HG02759 (cell line): ENCODE data around the gene EPHA1.
A peak's percentile ranks its signal among the peaks of the same experiment; 100 is the strongest.

Experiments used
- ATAC-seq: cut with Tn5 transposase; IDR thresholded peaks from one replicate; pipeline ENCODE4 v1.9.1; 2021; ENCODE audit warnings: mild to moderate bottlenecking, moderate library complexity; ENCODE audit not compliant: unreplicated experiment

The EPHA1 gene

DNA sequence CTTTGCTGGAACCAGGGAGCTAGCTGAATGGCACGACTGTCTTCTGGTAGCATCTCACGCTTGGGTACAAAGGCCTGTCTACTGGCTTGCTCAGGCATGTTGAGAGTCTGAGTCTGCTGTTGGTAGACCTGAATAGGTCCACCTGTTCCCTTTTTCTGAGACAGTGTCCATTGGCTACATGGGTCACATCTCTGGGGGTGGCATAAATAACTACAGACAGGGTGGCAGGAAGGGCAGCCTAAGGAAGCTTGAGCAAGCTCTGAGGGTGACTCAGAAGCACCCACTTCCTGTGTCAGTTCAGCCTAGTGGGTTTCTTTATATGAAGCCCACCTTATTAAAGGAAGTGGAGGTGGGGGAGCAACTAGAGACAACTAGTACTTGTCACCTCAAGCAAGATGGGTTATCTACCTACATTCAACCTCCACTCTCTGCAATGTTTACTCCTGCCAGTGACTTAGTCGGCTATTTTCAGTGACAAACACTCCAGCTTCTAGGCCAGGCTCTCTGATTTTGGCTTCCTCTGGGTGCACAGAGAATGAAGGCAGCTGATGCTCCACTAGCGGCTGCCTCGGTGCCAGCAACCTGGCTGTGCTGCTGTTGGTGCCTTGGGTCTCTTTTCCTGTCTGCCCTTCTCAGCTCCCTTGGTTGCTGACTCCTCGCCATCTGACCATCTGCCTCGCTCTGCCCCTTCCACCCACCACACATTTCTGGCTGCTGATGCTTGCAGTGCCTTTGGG lies 33.2 kb downstream of the EPHA1 start:
- no peak for ATAC-seq

GRCh38 chr7:143374561-143374960 lies 34.1 kb downstream of the EPHA1 start:
- ATAC-seq: no peak

- no peak for ATAC-seq
These were observed 35.3 kb downstream of the EPHA1 start for GRCh38 chr7:143373255-143373794.

- no peak for ATAC-seq
These were observed 36.6 kb downstream of the EPHA1 start for GRCh38 chr7:143372070-143372469.

GRCh38 chr7:143369678-143370651 lies 38.7 kb downstream of the EPHA1 start:
- ATAC-seq: no peak

DNA sequence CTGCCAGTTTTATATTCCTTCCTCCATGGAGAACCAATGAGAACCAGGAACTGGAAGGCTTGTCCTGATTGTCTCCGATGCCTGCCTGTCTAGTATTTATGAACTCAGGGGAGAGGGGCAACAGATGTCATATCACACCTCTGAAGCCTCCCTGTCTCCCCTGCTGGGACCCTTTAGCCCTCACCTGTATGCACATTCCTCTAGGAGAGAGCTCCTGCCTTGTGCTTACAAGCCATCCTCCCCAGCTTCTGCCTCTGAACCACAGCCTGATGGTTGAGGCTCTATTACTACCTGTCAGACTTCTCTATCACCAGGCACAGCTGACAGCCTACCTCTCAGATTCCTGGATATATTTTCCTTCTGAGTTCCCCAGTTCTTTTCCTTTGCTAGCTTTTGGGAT lies 40.3 kb downstream of the EPHA1 start:
- no peak for ATAC-seq

DNA sequence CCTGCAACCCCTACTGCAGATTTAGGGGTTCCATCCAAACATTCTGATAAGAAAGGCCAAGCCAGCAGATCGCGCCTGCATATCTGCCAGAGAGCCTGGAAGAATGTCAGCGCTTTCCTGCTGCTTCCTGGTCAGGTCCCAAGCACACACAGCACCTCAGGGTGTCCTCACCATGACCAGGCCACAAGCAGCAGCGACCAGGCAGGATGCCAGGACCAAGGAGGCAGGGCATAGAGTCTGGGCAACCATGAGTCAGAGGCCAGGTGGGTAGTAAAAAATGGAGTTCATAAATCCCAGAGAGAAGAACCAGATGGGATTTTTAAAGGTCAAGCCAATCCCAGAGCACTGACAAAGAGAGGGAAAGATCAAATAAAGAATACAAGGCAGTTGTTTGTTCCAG lies 40.7 kb downstream of the EPHA1 start:
- no peak for ATAC-seq

GRCh38 chr7:143363016-143363937 lies 45.4 kb downstream of the EPHA1 start:
- ATAC-seq: no peak

DNA sequence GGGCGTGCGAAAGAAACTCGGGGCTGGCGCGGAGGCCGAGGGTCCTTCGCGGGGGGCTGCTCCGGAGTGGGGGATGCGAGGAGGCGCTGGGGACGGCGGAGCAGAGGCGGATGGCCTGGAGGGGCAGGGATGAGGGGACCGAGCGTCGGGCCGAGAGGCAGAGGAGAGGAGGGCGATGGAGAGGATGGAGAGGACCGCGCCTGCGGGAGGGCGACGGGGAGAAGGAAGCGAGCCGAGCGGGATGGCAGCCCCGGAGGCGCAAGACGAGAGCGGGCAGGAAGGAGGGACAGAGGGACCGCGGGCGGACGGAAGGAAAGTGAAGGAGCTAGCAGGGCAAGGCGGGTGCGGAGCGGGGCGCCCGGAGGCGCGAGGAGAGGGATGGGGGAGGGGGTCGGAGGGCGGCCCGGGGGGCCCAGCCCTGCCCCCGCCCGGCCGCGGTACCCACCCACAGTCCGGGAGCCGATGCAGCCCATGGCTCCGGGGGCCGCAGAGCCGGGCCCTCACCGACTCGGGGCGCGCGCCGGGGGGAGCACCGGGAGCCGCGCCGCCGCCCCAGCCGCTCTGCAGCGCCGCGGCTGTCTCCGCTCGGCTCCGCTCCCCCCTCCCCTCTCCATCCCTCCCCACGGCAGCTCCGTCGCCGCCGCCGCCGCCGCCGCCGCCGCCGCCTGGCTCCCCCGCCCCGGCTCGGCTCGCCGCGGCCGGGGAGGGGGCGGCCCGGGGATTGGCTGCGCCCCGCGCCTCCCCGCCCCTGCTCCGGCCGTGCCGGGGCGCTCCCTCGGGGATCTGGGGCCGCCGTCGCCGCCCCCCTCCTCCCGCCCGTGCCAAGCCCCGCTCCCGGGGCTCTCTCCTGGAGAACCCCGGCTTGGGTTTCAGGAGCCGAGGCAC lies 46.3 kb downstream of the EPHA1 start, which contains the start of gene FAM131B:
FAM131B (minus strand) TSS at position 583 of the 885 bp plus-strand sequence; CDS start at position 473, 110 bp downstream.
- ATAC-seq: peak; percentile 60

DNA sequence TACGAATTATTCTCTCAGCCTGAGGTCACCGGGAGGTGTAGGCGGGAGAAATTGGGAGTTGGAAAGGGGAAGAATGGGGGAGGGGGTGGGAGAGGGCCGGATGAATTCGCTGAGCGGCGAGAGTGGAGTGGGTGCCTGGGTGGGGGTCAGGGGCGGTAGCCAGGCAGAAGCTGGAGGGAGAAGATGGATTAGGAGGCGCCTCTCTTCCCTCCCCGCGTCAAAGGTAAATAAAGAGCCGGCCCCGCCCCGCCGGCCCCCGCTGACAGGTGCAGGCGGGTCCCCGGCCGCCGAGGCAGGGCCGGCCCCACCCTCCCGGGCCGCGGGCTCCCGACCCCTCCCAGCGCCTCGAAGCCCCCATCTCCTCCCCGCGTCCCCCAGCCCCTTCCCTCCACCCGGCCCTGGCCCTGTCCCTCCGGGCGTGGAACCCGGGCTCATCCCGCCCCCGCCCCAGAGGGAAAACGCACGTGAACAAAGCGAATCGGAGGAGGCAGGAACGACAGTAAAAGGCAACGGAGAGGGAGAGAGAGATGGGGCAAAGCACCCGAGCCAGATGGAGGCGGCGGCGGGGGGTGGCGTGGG lies 47.0 kb downstream of the EPHA1 start:
- ATAC-seq: no peak

DNA sequence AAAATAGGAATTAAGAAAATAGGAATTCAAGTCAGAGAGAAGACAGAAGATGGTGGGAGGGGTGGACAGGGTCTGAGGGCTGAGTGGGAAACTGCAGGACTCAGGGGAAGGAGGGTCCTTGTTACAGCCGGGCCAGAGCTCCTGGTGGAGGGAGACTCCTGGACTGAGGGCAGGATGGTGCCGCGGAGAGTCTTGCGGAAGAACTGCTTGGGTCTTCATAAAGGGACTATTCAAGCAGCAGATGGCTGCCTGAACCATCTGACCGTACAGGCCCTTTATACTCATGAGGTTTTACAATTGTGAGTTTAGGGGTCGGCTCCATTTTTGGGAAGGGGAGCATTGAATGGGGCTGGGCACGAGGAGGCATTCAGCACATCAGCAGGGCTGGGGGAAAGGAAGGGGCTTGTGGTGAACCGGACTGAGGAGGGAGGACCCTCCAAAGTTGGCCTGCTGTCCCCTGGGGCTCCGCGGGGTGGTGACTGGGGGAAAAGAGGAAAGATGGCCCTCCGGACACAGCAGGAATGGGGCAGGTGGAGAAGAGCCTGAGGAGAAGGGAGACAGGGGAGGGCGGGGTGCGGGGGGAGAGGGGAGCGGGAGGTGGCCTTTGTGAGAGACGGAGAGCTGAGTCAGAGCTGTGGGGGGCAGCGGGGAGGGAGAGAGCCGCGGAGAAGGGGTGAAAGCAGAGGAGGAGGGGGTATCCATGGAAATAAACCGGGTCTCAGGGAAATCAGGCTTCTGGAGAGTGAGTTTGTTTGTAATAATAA lies 47.7 kb downstream of the EPHA1 start:
- no peak for ATAC-seq

DNA sequence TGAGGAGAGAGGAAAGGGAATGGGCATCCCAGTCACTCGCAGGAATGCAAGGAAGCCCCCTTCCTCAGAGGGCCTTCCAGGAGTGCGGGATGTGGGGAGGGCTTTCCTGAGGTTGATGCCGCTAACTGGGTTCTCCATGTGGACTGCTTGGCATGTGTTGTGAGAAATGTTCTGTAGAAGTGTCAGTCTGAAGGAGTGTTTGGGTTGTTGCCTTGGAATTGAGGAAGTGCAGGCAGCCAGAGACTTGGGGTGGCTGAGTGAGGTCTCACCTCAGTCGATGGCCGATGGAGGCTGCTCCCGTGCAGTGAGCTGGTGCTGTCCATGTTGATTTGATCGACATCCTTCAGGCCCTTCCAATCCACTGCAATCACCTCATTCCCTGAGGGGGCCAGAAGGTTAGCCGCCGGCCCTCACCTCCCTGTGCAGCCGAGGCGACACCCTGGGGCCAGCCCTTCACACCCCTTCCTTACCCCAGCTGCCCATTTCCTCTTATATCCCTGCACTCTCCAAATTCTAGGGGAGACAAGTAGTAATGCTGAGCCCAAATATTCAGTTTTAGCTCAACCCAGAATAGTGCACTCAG lies 48.8 kb downstream of the EPHA1 start:
- no peak for ATAC-seq

- ATAC-seq: no peak
These were observed 50.0 kb downstream of the EPHA1 start for GRCh38 chr7:143358626-143359025.

DNA sequence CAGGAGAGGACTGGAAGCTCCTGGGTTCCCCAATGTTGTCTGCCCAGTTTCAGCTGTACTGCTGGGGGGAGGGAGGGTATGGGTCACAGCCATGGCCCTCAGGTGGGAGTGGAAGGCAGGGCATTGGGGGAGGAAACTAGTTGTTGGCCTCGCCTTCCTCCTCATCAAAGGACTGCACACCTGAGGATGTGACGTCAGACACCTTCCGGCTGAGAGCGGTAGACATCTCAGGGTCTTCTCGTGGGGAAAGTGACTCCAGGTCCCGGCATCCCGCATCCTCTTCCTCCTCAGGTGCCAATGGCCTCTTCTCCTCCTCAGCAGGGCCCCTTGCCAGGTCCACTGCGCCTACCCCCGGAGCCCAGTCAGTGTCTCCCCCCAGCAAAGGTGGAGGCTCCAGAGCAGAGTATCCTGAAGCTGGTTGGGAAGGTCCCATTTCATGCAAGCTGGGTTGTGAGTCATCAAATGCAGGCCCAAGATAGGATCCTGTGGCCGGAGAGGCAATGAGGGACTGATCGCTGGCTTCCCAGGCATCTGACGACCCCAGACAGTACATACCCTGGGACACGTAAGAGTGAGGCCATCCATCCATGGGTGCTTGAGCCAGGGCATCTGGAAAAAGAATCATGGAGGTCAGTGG lies 52.1 kb downstream of the EPHA1 start:
- no peak for ATAC-seq

DNA sequence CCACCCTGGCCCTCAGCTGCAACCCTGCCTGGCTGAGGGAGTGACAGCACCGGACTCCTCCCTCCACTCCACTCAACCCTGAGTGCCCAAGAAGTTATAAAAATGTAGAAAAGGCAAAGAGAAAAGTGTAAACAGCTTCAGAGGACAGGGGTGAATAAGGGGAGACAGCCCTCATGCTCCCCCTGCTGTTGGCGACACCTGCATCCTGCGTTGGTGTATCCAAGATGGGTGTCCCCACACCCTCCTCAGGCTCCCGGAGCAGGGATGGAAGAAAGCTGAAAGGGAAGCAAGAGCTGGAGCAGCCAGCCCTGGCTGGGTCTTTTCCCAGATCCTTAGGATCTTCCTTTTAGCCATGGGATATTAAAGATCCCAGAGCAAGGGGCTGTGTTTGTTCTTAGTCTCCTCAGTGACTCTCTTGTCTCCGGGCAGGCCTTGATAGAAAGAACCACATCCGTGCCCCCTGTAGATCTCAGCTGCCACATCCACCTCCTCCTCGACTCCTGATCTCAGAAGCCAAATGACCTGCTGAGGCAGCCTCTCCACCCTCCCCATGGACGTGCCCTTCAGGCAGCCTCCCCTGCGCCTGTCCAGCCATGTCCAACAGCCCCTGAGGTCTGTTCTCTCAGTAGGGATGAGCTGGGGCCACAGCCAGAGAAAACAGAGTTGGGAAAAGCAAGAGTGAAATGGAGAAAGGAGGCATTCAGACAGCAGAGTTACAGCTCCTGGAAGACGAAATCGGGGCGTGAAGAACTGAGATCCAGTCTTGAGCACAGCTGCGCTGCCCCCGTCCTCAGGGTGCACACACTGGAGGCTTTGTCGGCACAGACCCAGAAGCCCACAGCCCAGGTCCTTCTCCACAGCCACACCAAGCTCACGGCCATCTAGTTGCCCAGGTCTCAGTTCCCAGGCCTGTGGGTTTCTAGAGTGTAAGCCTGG lies 52.9 kb downstream of the EPHA1 start:
- ATAC-seq: no peak

DNA sequence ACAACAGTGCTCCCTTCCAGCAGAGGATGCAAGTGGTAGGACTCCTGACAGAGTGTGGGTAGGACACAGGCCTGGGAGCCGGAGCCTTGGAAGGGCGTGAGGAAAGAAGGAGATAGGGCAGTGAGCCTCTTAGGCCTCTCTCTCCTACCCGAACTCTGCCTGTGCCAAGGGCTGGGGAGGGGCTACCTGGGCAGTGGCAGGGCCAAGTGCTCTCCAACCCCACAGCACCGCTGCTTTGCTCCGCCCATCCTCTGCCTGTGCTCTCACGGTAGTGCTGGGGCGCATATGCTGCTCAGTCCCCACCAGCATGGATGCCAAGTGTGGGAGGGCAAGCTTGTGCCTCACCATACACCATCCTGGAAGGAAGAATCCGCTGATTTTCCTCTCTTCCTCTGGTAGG lies 53.7 kb downstream of the EPHA1 start:
- no peak for ATAC-seq
